Measurements from ENCODE around the gene CHRNA9. TPM values are rescaled to one million over a fixed set of nuclear protein-coding genes. Genes with fewer than 3 reads are reported as not detected.

CHRNA9 gene
- total and polyA plus RNA-seq, 2 of the 4 experiments (the other 2 are of a cell fraction) = not detected

- TF ChIP-seq CEBPB (IDR thresholded peaks at IDR 0.05; ENCODE audit: low read depth, low read length) (no peak), RAD21 (IDR thresholded peaks at IDR 0.05; ENCODE audit: low read length) (no peak), MAZ (IDR thresholded peaks at IDR 0.05; ENCODE audit: borderline replicate concordance, low read depth, low read length) (no peak)
Measured at GRCh38 chr4:40301603-40302002, 33.5 kb upstream of the CHRNA9 start (continued).

GRCh38 chr4:40303751-40304150 lies 31.4 kb upstream of the CHRNA9 start:
- Histone ChIP-seq H3K4me1 (ENCODE audit: control insufficient read depth, insufficient read depth, low read length) (no peaks in the 10 kb centered on the region), H3K9me1 (ENCODE audit: insufficient read depth, low read length) (no peaks in the 10 kb centered on the region), H4K8ac (ENCODE audit: low read depth in 2 of 2, low read length in 2 of 2) (no peak overlapping the region), H3K4me3 (ENCODE audit: insufficient read depth, low read depth, low read length) (no peak overlapping the region), H3K9ac (ENCODE audit: low read depth, low read length) (no peak overlapping the region), H4K20me1 (ENCODE audit: insufficient read depth, low read length) (no peaks in the 10 kb centered on the region), H3K23ac (ENCODE audit: low read depth, low read length) (no peak overlapping the region), H2BK15ac (ENCODE audit: low read depth, low read length) (no peak overlapping the region), H3K79me1 (ENCODE audit: low read depth in 1 of 2, low read length in 2 of 2) (no peaks in the 10 kb centered on the region), H4K5ac (ENCODE audit: low read depth, low read length) (no peak overlapping the region), H3K14ac (replicated peaks; ENCODE audit: low read depth, low read length) (no peak overlapping the region), H3K9me3 (ENCODE audit: control insufficient read depth, insufficient read depth, low read length) (peaks cover 3% of the 10 kb centered on the region; the same call in 1 of the 2 replicates), H2AFZ (replicated peaks; ENCODE audit: low read length, poor library complexity) (no peak overlapping the region), H4K91ac (ENCODE audit: insufficient read depth, low read depth, low read length) (no peak overlapping the region), H3K4me2 (ENCODE audit: low read depth, low read length) (no peak overlapping the region), H3K56ac (ENCODE audit: extremely low read depth, insufficient read depth, low read length) (no peak overlapping the region), H2AK5ac (ENCODE audit: low read depth, low read length) (no peak overlapping the region), H2BK20ac (ENCODE audit: low read depth, low read length) (no peak overlapping the region), H3K4ac (ENCODE audit: low read depth, low read length) (no peak overlapping the region), H3K36me3 (ENCODE audit: control insufficient read depth, insufficient read depth, low read length) (no peaks in the 10 kb centered on the region), H2BK5ac (ENCODE audit: low read depth, low read length, poor library complexity, severe bottlenecking) (no peak overlapping the region), H3K18ac (ENCODE audit: low read depth, low read length) (no peak overlapping the region), H2AK9ac (replicated peaks; ENCODE audit: low read depth, low read length, poor library complexity) (no peak overlapping the region), H2BK120ac (ENCODE audit: low read depth, low read length) (no peak overlapping the region), H3K27ac (ENCODE audit: insufficient read depth, low read length) (no peak overlapping the region), H3K27me3 (ENCODE audit: control insufficient read depth, insufficient read depth, low read length) (peaks cover 18% of the 10 kb centered on the region)
- TF ChIP-seq MXI1 (IDR thresholded peaks at IDR 0.05; ENCODE audit: borderline replicate concordance, low read depth, low read length) = no peak
- TF ChIP-seq FOS (IDR thresholded peaks at IDR 0.05; ENCODE audit: low read depth, low read length) = no peak
- TF ChIP-seq, protein P1, sequence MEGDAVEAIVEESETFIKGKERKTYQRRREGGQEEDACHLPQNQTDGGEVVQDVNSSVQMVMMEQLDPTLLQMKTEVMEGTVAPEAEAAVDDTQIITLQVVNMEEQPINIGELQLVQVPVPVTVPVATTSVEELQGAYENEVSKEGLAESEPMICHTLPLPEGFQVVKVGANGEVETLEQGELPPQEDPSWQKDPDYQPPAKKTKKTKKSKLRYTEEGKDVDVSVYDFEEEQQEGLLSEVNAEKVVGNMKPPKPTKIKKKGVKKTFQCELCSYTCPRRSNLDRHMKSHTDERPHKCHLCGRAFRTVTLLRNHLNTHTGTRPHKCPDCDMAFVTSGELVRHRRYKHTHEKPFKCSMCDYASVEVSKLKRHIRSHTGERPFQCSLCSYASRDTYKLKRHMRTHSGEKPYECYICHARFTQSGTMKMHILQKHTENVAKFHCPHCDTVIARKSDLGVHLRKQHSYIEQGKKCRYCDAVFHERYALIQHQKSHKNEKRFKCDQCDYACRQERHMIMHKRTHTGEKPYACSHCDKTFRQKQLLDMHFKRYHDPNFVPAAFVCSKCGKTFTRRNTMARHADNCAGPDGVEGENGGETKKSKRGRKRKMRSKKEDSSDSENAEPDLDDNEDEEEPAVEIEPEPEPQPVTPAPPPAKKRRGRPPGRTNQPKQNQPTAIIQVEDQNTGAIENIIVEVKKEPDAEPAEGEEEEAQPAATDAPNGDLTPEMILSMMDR (conservative IDR thresholded peaks at IDR 0.05; ENCODE audit: low read depth, low read length) = no peak
- TF ChIP-seq MAFK (IDR thresholded peaks at IDR 0.05; ENCODE audit: low read depth, low read length) = no peak
- no peak for TF ChIP-seq POLR2A (IDR thresholded peaks at IDR 0.05; ENCODE audit: low read depth, low read length)
- no peak for TF ChIP-seq CHD1 (IDR thresholded peaks at IDR 0.05; ENCODE audit: low read depth, low read length)
- TF ChIP-seq ELK1 (IDR thresholded peaks at IDR 0.05; ENCODE audit: borderline replicate concordance, low read depth, low read length) = no peak
- ATAC-seq (ENCODE audit: low read depth) (no peak), DNase-seq (no peak)
- ChIA-PET CTCF (no interaction called here), POLR2A (ENCODE audit: unreplicated experiment) (no interaction called here)
- no CpG with 5 or more reads among the region's 2 CpGs for WGBS, 2 experiments (ENCODE audit: extremely low coverage in 2 of 2, insufficient read length in 1 of 2)
- no TSS peak for BruUV-seq (replicated peaks)
- in situ Hi-C loops (cut with MboI; ENCODE audit: low sequenced_read_pairs) = loop anchor here (25.0 kb wide), 2 partner anchors 241 to 616 kb away; partner anchors contain the start of genes N4BP2 and UBE2K
- dilution Hi-C loops (cut with HindIII; ENCODE audit: low sequenced_read_pairs, unreplicated experiment) = no loop called here
- intact Hi-C loops (cut with micrococcal nuclease) = no loop called here

Data from IMR-90 (cell line).